B cell (primary cell): Measurements from ENCODE around the gene HEBP2. TPM values are rescaled to one million over a fixed set of nuclear protein-coding genes. Genes with fewer than 3 reads are reported as not detected.

ENCODE experiments used
- ATAC-seq: fragments of 200-7000 bp; cut with Tn5 transposase; one replicate; pipeline ENCODE4 v1.10.0; 2021; ENCODE audit warnings: low read depth, mild to moderate bottlenecking, moderate number of reproducible peaks, moderate library complexity
- CTCF ChIA-PET: fragments of 350-600 bp; sonication (Branson Sonifier 250); formaldehyde crosslinking; loops from one replicate; lab custom pipeline; 2021; ENCODE audit warnings: antibody characterized with exemption, inconsistent platforms; lab: Charles Lee
- POLR2A ChIA-PET: fragments of 350-600 bp; sonication (Branson Sonifier 250); formaldehyde crosslinking; loops from one replicate; lab custom pipeline; 2021; ENCODE audit warnings: antibody characterized with exemption; lab: Charles Lee
- DNase-seq: peaks from one replicate; pipeline ENCODE4 v3.0.0; 2013
- H2AFZ ChIP-seq: 2 replicates; pipeline ENCODE4 v1.6.1; 2012; ENCODE audit warnings: mild to moderate bottlenecking, low read depth, low read length; ENCODE audit not compliant: insufficient read depth, poor library complexity, severe bottlenecking
- H3K27ac ChIP-seq, 2 donors: 1 replicate in 1 of 2; 2 replicates in 1 of 2; pipeline ENCODE4 v1.5.1; 2012 to 2013; ENCODE audit warnings: low read length in 2 of 2, mild to moderate bottlenecking in 2 of 2, moderate library complexity in 1 of 2
- H3K27me3 ChIP-seq, 4 experiments: fragments of 200-600 bp in 1 of 4; sonication (generic) in 1 of 4; replicated peaks in 1 of 4; 1 replicate in 2 of 4; 2 replicates in 2 of 4; pipeline versions ENCODE4 v1.6.1 to v1.7.0; 2013 to 2016; ENCODE audit warnings: low read length in 3 of 4, mild to moderate bottlenecking in 2 of 4, mixed read lengths in 1 of 4, moderate library complexity in 1 of 4; ENCODE audit not compliant: insufficient read depth in 4 of 4, control insufficient read depth in 3 of 4; ENCODE audit errors: control extremely low read depth in 1 of 4
- H3K36me3 ChIP-seq, 2 experiments: replicated peaks in 1 of 2; 1 replicate in 1 of 2; 2 replicates in 1 of 2; pipeline versions ENCODE4 v1.6.1 to v1.7.1; 2013; ENCODE audit warnings: low read length in 1 of 2; ENCODE audit not compliant: insufficient read depth in 2 of 2, control insufficient read depth in 1 of 2; ENCODE audit errors: control extremely low read depth in 1 of 2, extremely low read depth in 1 of 2
- H3K4me1 ChIP-seq, 2 donors: fragments of 200-600 bp in 1 of 2; sonication (generic) in 1 of 2; 1 replicate in 1 of 2; 2 replicates in 1 of 2; pipeline versions ENCODE4 v1.5.1 to v1.6.1; 2013 to 2017; ENCODE audit warnings: low read length in 2 of 2; ENCODE audit not compliant: control insufficient read depth in 2 of 2, insufficient read depth in 2 of 2
- H3K4me2 ChIP-seq: replicated peaks from 2 replicates; pipeline ENCODE3; 2012; ENCODE audit warnings: mild to moderate bottlenecking, low read depth, low read length; ENCODE audit not compliant: poor library complexity, severe bottlenecking
- H3K4me3 ChIP-seq, 5 experiments: fragments of 200-600 bp in 1 of 5; sonication (generic) in 1 of 5; 1 replicate in 3 of 5; 2 replicates in 2 of 5; pipeline versions ENCODE4 v1.5.1 to v1.7.0; 2011 to 2016; ENCODE audit warnings: low read length in 4 of 5, mild to moderate bottlenecking in 4 of 5, low read depth in 2 of 5, control low read depth in 1 of 5, moderate library complexity in 1 of 5; ENCODE audit not compliant: insufficient read depth in 1 of 5; ENCODE audit errors: control extremely low read depth in 1 of 5, extremely low read depth in 1 of 5
- H3K79me2 ChIP-seq: fragments of 200-600 bp; sonication (generic); one replicate; pipeline ENCODE4 v1.6.0; 2016; ENCODE audit warnings: low read length; ENCODE audit not compliant: control insufficient read depth, insufficient read depth
- H3K9ac ChIP-seq: fragments of 200-600 bp; sonication (generic); 2 replicates; pipeline ENCODE4 v1.6.1; 2017; ENCODE audit warnings: mild to moderate bottlenecking, low read length, moderate library complexity
- H3K9me3 ChIP-seq, 3 donors: one replicate each; pipeline versions ENCODE4 v1.6.1 to v1.7.1; 2013; ENCODE audit warnings: low read length in 2 of 3; ENCODE audit not compliant: control insufficient read depth in 2 of 3, insufficient read depth in 1 of 3; ENCODE audit errors: control extremely low read depth in 1 of 3
- H4K20me1 ChIP-seq: 2 replicates; pipeline ENCODE4 v1.6.0; 2012; ENCODE audit warnings: mild to moderate bottlenecking, low read length; ENCODE audit not compliant: insufficient read depth, control insufficient read depth, poor library complexity, severe bottlenecking
- H3K27ac Mint-ChIP-seq: one replicate; pipeline ENCODE4 v1.8.0; 2021; ENCODE audit warnings: mixed read lengths
- H3K27me3 Mint-ChIP-seq: one replicate; pipeline ENCODE4 v1.8.0; 2021; ENCODE audit warnings: mixed read lengths
- H3K4me1 Mint-ChIP-seq: one replicate; pipeline ENCODE4 v1.8.0; 2021; ENCODE audit warnings: mixed read lengths
- H3K4me3 Mint-ChIP-seq: one replicate; pipeline ENCODE4 v1.8.0; 2021; ENCODE audit warnings: mixed read lengths
- H3K9me3 Mint-ChIP-seq: one replicate; pipeline ENCODE4 v1.8.0; 2022; ENCODE audit warnings: mixed read lengths; ENCODE audit not compliant: insufficient read depth
- EZH2 ChIP-seq: IDR thresholded peaks from 2 replicates; pipeline ENCODE4 v1.6.1; 2012; ENCODE audit warnings: borderline replicate concordance, low read depth, mild to moderate bottlenecking, moderate library complexity, low read length; ENCODE audit not compliant: insufficient read depth, poor library complexity, severe bottlenecking
- WGBS: methylation state at CpG from one replicate; pipeline ENCODE4 v1.1.5; 2013; ENCODE audit warnings: missing lambda C conversion rate; ENCODE audit not compliant: insufficient coverage; 5-methylcytosine and 5-hydroxymethylcytosine counted together
- intact Hi-C: fragments of 100-400 bp; cut with micrococcal nuclease; formaldehyde crosslinking; loops from one replicate; pipeline ENCODE4 v1.10.0; 2022
- polyA plus RNA-seq: library from polyadenylated mRNA; depleted of rRNA; stranded (reverse); fragments of >200 nt; gene quantifications from 2 replicates; pipeline ENCODE4 v1.2.3, GENCODE V29; 2012
- total RNA-seq, 2 donors: library from RNA; stranded (reverse); fragments of 120-200 nt in 1 of 2; gene quantifications; 1 replicate in 1 of 2; 2 replicates in 1 of 2; pipeline versions ENCODE4 v1.2.3 to v1.2.4, GENCODE V29; 2013 to 2022
- TF ChIP-seq, protein P1 (sequence below): fragments of 200-600 bp; IDR thresholded peaks from one replicate; pipeline ENCODE4 v1.8.0; 2022; ENCODE audit warnings: antibody characterized with exemption, mild to moderate bottlenecking

The HEBP2 gene
- total and polyA plus RNA-seq, 2 donors (not counting 1 experiment from before 2014, with no cell fraction given): 12.4 to 35.1 TPM

GRCh38 chr6:138421608-138422007, 17.6 kb downstream of the HEBP2 start:
- Histone ChIP-seq H3K4me1 (no peaks in the 10 kb centered on the region), H3K27ac (no peak overlapping the region), H3K27me3 (no peaks in the 10 kb centered on the region), H3K9ac (no peak overlapping the region), H2AFZ (no peak overlapping the region), H3K36me3 (peaks cover 4 to 11% of the 10 kb centered on the region in 2 experiments), H4K20me1 (no peaks in the 10 kb centered on the region), H3K4me3 (no peak overlapping the region), H3K9me3 (no peaks in the 10 kb centered on the region), H3K79me2 (no peaks in the 10 kb centered on the region), H3K4me2 (no peak overlapping the region)
- intact Hi-C loops: no loop called here
- POLR2A ChIA-PET: no interaction called here
- Mint-ChIP-seq H3K4me3 (no peak overlapping the region), H3K27me3 (no peaks in the 10 kb centered on the region), H3K4me1 (no peaks in the 10 kb centered on the region), H3K9me3 (no peaks in the 10 kb centered on the region), H3K27ac (no peak overlapping the region)
- TF ChIP-seq, protein P1, sequence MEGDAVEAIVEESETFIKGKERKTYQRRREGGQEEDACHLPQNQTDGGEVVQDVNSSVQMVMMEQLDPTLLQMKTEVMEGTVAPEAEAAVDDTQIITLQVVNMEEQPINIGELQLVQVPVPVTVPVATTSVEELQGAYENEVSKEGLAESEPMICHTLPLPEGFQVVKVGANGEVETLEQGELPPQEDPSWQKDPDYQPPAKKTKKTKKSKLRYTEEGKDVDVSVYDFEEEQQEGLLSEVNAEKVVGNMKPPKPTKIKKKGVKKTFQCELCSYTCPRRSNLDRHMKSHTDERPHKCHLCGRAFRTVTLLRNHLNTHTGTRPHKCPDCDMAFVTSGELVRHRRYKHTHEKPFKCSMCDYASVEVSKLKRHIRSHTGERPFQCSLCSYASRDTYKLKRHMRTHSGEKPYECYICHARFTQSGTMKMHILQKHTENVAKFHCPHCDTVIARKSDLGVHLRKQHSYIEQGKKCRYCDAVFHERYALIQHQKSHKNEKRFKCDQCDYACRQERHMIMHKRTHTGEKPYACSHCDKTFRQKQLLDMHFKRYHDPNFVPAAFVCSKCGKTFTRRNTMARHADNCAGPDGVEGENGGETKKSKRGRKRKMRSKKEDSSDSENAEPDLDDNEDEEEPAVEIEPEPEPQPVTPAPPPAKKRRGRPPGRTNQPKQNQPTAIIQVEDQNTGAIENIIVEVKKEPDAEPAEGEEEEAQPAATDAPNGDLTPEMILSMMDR: no peak
- TF ChIP-seq EZH2: no peak
- 97% methylated on average over 10 of the region's 10 CpGs for WGBS
- DNase-seq (no peak), ATAC-seq (no peak)
- CTCF ChIA-PET: no interaction called here

DNA sequence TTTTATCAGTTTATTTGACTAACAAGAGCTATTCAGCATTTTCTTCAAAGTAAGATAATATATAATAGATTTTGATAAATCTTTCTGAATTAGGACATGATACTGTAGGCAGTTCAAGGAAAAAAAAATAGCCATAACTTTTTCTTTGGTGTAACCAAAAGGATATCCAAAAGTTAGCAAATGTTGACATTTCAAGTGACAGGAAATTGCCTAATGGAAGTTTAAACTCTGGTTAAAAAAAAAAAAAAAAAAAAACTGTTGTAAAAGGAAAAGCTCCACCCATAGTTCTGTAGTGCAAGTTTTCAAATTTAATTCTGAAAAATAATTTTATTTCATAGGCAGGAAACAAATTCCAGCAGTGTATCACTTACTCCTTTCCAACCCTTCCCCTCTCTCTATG, 18.8 kb downstream of the HEBP2 start:
- CTCF ChIA-PET: interaction anchor here (0.8 to 1.3 kb wide), 2 partner anchors 94 to 308 kb away, joined by 3 read pairs; no protein-coding TSS in a partner anchor
- H3K79me2 ChIP-seq: no peaks in the 10 kb centered on the region
- H3K4me2 ChIP-seq: no peak overlapping the region

More for the DNA sequence above, 18.8 kb downstream of the HEBP2 start:
- H3K4me1 Mint-ChIP-seq: no peaks in the 10 kb centered on the region
- TF ChIP-seq EZH2: no peak
- TF ChIP-seq, protein P1: no peak
- H3K9ac ChIP-seq: no peak overlapping the region
- POLR2A ChIA-PET: no interaction called here
- peaks cover 4 to 9% of the 10 kb centered on the region in 2 experiments for H3K36me3 ChIP-seq
- H3K27me3 ChIP-seq: no peaks in the 10 kb centered on the region
- no peaks in the 10 kb centered on the region for H4K20me1 ChIP-seq
- H3K27me3 Mint-ChIP-seq: no peaks in the 10 kb centered on the region
- H3K9me3 Mint-ChIP-seq: no peaks in the 10 kb centered on the region
- ATAC-seq (no peak), DNase-seq (no peak)
- no peak overlapping the region for H3K27ac ChIP-seq
- H3K4me3 Mint-ChIP-seq: no peak overlapping the region
- intact Hi-C loops: no loop called here
- no peak overlapping the region for H3K27ac Mint-ChIP-seq
- H3K4me1 ChIP-seq: no peaks in the 10 kb centered on the region
- no peaks in the 10 kb centered on the region for H3K9me3 ChIP-seq
- no peak overlapping the region for H2AFZ ChIP-seq
- H3K4me3 ChIP-seq: no peak overlapping the region
